Measurements from ENCODE around the gene GRIP1.

Gene GRIP1

DNA sequence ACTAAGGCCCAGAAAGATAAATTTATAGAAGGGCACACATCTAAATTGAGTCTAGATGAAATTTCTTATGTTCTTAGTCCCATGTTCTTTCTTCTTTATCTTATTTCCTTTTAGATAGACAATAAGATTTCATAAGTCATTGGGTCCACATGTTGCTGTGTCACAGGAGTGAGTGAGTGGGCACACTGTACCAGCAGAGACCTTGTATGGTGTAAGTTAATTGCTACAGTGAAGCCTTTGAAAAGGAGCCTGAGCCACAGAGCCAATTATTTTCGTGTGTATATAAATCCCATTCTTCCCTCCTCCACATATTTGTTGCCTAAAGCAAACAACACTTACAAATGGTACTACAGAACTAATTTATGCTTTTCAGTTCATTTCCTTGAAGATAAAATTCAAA is 79.1 kb downstream of the GRIP1 start:
- DNase-seq, result peak in 1 of 56 donors; percentile 3

DNA sequence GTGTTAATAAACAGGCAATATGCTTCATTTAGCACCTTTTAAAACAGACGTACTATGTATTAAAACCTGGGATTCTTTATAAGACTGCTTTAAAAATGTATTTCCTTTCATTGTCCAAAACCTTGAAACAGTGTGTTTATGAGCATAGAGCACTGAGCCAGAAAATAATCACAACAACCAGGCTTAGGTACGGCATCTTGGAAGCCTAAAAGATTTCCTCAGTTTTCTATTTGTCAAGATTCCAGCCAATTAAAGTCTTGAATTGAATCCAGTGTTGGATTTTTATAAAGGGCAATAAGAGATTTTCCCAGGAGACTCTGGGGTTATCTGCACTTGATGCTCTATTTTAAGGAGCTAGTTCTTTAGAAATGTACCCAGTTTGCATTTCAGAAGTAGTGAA is 80.3 kb downstream of the GRIP1 start:
- DNase-seq, result no peak

DNA sequence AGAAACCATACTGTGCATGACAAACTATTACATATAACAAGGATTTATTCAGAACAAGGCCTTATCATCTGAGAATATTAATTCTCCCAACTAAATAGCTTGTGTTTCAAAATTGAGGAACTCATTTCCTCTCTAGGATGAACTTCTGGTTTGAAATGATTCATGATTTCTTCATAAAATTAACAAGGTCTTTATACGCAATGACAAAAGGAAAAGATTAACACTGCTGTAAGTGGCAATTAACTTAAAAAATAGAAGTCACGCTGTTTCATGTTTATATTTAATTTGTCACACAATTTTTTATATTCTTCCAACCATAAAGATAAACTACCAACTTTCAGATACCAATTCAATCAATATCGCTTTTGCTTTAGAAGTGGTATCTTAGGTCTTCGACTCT is 80.8 kb downstream of the GRIP1 start:
- no peak for DNase-seq

DNA sequence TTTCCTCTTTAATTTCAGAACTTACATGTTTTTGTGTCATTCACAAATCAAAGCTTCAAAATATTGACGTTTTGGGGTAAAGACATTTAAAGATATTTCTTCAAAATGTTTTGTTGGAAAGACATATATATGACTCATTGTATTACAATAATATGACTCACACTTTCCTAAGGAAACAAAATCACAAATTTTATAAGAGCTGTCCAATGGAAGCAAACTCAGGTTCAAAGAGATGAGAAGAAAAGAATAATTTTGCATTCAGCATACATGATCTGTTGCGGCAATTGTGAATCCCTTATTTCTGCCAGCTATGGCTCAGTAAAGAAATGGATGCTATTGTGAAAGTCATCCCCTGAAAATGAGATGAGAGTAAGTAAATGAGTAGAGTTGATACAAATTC is 82.7 kb downstream of the GRIP1 start:
- DNase-seq, result no peak

DNA sequence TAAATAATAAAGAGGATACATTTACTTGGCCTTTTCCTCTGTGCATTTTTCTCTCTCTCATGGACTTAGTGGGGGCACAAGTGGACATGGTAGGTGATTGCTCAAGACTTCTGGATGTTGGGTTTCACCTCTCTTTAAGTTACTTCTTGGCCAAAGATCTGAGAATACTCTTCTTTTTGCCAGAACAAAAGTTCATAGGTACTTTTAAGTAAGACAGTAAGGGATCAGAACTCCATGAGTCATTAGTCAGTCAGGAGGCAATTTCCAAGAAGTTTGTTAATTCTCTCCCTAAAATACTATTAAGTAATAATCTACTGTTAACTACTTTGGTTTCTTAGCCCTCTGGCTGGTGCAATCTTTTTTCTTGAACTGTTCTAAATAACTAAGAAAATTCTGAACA is 84.2 kb downstream of the GRIP1 start:
- DNase-seq, result no peak

DNA sequence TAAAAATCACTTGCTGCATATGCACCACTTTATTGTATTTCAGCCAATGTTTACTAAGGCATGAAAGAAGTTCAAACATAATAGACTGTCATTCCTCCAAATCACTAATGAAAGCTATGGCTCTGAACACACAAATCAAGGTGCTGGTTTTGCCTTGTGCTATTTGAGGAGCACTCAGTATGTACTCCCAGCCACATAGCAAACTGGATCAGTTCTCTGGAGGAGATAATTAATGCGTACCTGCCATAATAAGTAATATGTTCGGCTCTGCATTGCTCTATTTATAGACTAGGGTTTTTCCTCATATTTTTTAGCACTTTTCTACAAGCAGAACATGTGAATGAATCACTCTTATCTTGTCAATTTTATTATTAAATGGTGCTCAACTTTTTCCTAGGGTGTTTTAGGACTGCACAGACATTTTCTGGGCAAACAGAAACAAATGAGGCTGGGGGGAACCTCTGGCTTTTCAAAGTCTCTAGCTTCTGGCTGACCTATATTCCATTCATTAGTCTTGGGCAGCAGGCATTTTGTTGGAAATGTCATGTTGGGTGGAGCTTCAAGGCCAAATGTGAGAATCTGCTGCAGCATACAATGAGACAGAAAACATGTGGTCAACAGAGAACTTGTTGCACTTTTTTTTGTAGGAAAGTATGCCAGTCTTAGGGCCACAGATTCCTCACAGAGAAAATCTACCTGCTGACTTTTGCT is 88.4 kb downstream of the GRIP1 start:
- DNase-seq, result no peak

DNA sequence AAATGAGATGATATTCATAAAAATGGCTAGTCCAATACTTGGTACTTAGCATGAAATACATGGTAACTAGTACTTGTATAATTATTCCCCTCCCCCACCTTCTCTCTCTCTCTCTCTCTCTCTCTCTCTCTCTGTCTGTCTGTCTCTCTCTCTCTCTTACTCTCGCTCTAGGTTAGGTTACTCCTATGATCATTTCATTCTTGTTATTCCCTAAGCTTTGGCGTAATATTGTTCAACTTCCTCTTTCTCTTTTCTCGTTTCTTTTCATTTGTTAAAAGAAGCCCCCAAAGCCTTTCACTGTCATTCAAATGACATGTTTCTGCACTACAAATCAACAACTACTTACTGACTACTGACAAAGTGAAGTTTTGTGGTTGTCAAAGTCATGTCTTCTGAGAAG is 89.8 kb downstream of the GRIP1 start:
- DNase-seq, result no peak

DNA sequence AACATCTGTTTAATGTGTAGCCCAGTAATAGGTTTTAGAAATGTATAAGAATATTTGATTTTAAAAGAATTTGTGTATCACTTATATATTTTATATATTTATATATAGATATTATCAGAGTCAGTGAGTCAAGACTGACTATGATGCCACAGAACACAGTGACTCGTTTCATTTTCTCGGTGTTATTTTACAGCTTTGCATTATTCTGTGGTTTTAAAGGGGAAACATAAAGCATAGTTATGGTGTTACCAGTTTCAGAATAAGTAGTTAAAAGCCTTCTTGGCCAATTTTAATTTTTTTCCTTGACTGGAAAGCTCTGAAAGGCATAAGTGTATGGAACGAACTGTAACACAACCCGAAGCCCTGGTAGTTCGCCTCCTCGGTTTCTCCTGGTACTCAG is 91.0 kb downstream of the GRIP1 start:
- no peak for DNase-seq

DNA sequence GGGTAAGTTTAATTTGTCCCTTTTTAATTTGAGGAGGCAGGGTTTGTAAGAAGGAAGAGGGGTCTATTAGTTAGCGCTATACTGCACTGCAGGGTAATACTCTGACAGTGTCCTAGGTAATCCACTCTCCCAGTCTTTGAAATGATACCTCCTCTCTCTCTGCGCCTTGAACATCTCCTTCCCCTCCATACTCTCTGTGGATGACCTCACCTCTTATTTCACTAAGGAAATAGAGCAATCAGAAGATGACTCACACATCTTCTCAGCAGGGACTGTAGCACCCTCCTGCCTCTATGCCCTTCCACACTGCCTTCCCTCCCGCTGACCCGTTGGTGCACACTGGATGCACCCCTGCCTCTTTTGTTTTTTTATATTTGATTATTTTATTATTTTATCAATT is 94.2 kb downstream of the GRIP1 start:
- no peak for DNase-seq

DNA sequence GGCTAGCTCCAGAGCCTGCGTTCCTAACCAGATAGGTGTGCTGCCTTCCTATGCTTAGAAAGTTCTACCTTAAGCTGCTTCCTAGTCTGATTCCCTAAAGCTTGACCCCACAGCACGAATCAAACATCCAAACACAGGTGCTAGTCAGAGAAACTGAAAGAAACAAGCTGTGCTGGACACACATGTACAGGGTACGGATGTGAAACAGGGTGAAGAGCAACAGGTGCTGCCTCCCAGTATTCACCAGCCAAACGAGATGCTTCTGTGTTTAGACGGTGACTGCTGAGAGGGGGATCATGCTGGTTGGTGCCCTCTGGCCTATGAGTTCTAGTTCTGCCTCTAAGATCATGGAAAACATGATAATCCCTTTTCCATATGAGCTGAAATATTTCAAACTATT is 105.3 kb downstream of the GRIP1 start:
- no peak for DNase-seq

DNA sequence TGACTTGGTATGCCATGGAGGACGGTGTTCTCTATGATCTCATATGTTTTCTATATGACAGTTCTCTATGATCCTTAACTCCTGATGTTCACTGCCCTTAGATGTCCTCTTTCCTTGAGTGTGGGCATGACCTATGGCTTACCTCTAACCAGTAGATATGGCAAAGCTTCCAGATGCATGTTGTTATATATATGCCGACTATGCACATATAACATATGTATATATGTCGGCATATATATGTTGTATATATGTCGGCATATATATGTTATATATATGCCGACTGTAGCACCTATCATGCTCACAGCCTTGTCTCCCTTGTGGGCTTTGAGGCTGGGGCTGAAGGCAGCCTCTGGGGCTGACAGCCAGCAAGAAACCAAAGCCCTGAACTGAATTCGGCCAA is 106.0 kb downstream of the GRIP1 start:
- DNase-seq, result no peak

DNA sequence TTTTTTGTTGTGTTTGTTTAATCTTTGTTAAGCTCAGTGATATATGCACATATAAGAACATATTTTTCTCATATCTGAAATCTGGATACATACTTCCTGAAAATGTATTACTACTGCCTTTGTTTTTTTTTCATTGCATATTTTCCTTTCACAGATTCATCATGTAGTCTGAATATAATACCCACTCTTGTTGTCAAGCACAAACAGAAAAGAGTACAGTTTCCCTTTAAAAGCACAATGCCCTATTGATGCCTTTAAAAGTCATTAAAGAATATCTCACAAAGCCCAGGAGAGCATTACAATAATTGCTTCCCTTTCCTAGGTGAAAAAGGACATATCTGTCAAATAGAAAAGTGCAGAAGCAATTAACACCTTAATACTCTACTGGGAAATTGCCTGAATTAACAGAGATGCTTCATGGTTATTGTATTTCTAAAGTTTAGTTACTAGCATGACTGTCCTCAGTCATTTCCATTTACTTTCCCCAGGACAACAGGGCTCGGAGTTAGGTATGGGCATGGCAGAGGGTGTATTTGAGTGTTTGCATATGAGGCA is 107.4 kb downstream of the GRIP1 start:
- no peak for DNase-seq

DNA sequence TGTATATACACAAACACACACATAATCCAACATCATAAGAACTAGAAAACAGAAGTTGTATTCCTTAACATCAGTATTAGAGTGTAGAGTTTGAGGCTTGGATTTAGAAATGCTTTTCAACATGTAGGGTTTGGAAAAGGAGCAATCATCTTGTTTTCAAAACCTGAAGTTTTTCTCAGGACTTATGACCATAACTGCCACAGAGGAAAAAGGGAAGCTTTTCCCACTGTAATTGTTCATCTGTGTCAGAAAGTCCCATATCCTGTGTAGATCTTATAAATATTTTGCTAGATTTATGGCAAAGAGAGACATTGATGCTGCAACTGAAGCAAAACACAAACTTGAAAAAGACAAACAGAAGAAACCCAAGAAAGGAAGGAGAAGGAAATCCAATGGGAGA is 115.7 kb downstream of the GRIP1 start:
- no peak for DNase-seq

DNA sequence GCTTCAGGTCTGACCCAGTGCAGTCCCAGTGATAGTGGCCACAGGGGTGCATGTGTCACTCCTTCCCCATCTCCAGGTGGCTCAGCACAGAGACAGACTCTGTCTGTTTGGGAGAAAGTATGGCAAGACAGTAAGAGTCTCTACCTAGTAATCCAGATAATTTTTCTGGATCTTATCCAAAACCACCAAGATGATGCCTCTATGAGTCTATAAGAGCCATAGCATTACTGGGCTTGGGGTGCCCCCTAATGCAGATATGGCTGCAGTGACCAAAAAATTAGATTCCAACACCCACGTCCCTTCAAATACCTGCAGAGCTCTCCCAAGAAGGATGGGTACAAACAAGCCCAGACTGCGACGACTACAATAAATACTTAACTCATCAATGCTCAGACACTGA is 123.8 kb downstream of the GRIP1 start:
- DNase-seq, result no peak

DNA sequence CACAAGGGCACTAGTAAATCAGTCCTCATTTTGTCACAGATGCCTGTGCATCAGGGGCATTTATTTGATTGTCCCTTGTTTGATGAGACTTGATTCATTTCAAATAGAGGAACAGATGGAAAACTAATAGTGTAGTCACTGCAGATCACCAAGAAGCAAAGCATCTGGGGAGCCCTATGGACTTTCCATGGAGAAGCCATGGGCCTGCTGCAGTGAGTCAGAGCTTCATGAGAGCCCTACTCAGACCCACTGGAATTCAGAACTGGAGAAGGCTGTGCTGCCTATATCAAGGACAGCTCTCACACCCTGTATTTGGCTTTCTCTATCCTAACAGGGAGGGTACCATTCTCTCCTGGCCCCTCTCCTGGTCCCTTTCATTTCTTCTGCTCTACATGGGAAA is 126.2 kb downstream of the GRIP1 start:
- no peak for DNase-seq

DNA sequence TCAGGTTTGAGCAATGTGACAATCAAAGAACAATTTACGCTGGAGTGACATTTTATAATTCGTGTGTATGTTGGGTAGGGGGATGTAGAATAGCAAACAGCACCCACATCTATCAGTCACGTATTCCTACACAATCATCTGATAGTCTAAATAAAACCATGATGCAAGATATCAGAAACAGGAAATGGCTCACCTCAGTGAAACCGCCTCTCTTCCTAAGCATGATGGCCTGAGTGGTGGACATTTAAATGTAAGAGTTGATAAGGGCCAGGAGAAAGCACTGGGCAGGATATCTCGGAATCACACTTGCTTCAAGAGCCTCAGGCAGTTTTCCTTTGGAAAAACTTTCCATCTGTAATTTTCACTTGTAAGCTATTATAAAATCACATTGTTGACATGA is 128.2 kb downstream of the GRIP1 start:
- DNase-seq, result no peak

DNA sequence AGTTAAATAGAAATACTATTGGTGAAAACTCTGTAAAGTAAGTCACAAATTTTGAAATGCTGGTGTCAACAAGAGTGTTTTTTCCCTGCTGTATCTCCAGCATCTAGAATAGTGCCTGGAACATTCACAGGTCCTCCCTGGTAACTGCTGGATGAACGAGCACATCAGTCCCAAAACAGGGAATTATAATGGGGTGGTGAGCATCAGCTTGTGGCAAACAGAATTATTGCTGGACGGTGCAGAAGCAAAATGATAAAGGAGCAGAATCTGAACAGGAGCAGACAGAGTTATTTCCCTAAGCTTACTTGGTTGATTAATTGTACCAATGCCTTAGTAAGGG is 129.9 kb downstream of the GRIP1 start:
- DNase-seq, result no peak

DNA sequence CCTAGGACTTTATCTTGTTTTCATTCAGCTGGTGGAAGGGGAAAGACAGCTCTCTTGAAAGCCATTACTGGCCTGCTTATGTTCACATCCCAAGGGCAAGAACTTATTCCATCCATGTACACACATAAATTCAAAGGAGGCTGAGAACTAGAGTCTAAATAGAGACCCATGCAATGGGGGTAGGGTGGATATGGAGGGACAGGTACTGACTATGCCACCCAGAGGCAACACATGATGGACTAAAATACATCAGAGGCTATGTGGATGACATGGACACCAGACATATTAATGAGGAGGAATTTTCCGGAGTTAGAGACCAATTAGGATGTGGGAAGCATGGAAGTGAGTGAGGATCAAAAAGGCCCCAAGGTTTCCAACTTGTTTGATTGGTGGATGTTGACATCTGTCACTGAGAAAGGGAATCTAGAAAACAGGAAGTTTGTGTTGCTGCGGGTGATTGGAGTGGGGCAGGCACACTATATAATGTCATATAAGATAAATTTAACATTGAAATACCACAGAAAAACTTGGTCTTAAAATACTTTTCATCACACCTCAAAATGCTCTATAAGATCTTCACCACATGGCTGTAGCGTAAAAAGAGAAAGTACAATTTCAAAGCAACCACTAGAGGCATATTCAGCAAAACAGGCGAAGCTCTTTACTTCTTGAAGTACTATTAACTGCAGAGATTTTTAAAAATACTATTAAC is 130.4 kb downstream of the GRIP1 start:
- no peak for DNase-seq

DNA sequence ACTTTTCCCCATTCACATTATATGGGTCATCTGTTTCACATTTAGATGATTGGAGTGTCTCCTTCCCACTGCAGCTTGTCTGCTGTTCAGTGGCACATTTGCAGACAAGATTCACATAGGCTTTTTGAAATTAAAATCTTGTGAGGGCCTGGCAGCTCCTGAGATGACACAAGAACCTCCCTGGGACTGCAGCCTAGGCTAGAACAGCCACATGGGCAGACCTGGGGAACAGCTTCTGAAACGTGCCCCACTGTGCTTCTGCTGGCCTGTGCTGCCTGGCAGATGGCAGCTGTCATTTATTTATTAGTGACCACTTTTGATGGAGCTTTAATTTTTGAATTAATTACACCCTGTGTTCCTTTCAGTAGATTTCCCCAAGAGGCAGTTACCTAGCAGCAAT is 137.4 kb downstream of the GRIP1 start:
- no peak for DNase-seq

DNA sequence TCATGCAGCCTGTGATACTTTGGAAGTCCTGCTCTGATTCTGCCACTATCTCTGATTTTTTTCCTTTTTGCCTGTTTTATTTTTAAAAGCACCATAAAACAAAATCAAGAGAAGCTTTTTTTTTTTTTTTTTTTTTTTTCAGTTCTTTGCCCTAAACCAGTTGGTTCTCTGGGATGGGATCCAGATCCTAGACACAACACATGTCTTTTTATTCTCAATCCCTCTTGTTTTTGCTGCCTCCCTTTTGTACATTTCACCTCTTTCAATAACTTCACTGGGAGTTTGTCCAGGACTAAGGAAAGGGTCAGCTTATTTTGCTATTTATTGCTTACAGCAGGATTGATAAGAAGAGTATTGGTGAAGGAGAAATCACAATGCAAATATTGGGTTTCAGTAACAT is 139.4 kb downstream of the GRIP1 start:
- DNase-seq, result no peak

DNA sequence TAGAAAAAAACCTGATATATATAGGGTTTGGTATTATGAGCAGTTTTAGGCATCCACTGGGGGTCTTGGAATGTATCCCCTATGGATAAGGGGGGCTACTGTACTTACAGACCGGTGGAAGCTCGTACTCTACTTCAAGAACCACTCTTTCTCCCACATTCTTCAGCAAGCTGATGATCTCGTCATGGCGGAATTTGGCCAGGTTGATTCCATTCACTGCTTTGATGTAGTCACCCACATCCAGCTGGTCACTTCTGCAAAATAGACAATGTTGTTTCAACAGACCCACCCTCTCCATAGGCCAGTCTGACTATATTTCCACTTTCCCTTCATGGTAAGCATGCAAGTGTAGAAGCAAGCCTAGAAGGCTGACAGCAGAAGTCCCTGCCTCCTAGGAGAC is 139.9 kb downstream of the GRIP1 start:
- no peak for DNase-seq

DNA sequence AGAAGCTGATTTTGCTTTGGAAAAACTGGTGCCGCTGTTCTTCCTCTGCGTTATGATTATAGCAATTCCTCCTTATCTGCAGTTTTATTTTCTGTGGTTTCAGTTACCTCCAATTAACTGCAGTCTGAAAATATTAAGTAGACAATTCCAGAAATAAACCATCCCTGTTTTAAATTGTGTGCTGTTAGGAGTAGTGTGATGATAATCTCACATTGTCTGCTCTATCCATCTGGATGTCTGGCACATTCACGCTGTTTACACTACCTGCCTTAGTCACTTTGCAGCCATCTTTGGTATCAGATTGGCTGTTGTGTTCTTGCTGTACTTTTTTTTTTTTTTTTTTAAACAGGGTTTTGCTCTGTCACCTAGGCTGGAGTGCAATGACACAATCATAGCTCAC is 141.0 kb downstream of the GRIP1 start:
- DNase-seq, result no peak

DNA sequence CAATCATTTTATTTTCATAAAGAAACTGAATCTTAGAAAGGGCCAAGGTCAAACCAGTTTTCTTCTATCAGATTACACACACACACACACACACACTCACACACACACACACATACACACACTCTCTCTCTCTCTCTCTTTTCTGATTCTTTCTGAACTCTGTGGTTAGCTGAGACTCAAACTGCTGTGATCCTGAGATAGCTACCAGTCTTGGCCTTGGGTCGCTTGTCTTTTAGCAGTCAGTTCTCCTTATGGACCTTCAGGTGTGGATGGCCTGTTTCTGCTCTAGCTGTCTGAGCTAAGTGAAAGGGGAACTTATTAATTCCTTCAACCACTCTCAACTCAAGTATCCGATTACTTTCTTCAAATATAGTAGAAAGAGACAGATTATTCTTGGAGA is 145.1 kb downstream of the GRIP1 start:
- no peak for DNase-seq
